GM12878 (cell line): Measurements from ENCODE around the gene NIFK. TPM values are rescaled to one million over a fixed set of nuclear protein-coding genes. Genes with fewer than 3 reads are reported as not detected.
"Not testable (repeated sequence)": the region's sequence is repeated elsewhere in the genome, so short reads cannot be mapped to it uniquely, and the experiment has no call there.

Experiments
- ATAC-seq: fragments of 200-7000 bp; cut with Tn5 transposase; 3 replicates; pipeline ENCODE4 v1.9.1; 2020; ENCODE audit warnings: mild to moderate bottlenecking, moderate library complexity
- BruUV-seq: library from RNA; stranded (reverse); fragments of 400-500 nt; replicated peaks from 2 replicates; lab custom pipeline; 2021; lab: Mats Ljungman, UMichigan
- CTCF ChIA-PET: fragments of 300-600 bp; sonication (Branson Sonifier 250); formaldehyde crosslinking; extraction: SDS; loops from one replicate; lab custom pipeline; 2021; ENCODE audit warnings: inconsistent platforms; lab: Yijun Ruan, JAX
- POLR2A ChIA-PET: fragments of 350-600 bp; formaldehyde crosslinking; extraction: SDS; loops from one replicate; lab custom pipeline; 2021; ENCODE audit warnings: inconsistent platforms; lab: Charles Lee
- RAD21 ChIA-PET: fragments of 300-600 bp; sonication (Branson Sonifier 250); formaldehyde crosslinking; loops from one replicate; lab custom pipeline; 2023; ENCODE audit warnings: antibody characterized with exemption; ENCODE audit not compliant: unreplicated experiment; lab: Charles Lee
- SMC1A ChIA-PET: fragments of 300-600 bp; sonication (Branson Sonifier 250); formaldehyde crosslinking; loops from one replicate; lab custom pipeline; 2023; ENCODE audit not compliant: unreplicated experiment, uncharacterized antibody; lab: Charles Lee
- DNase-seq: peaks from one replicate; pipeline ENCODE4 v3.0.0-alpha.2; 2011; ENCODE audit warnings: low read depth, low spot score
- FAIRE-seq: peaks from 3 replicates; lab custom pipeline; 2011; peaks lifted over from hg19 to GRCh38; lab: Jason Lieb, UNC
- H2AFZ ChIP-seq: 2 replicates; pipeline ENCODE4 v1.6.0; 2011; ENCODE audit warnings: low read depth, low read length, control low read depth; ENCODE audit not compliant: control insufficient read depth
- H3K27ac ChIP-seq: 2 replicates; pipeline ENCODE4 v1.5.1; 2011; ENCODE audit warnings: control low read depth; ENCODE audit not compliant: control insufficient read depth, insufficient read depth
- H3K27me3 ChIP-seq, 2 experiments: replicated peaks in 1 of 2; 2 replicates each; pipeline versions ENCODE4 v1.6.0 to v1.6.1; 2011; ENCODE audit warnings: low read length in 1 of 2; ENCODE audit not compliant: control insufficient read depth in 2 of 2, insufficient read depth in 2 of 2
- H3K36me3 ChIP-seq, 2 experiments: 2 replicates each; pipeline ENCODE4 v1.5.1; 2011; ENCODE audit warnings: low read length in 1 of 2; ENCODE audit not compliant: control insufficient read depth in 2 of 2, insufficient read depth in 2 of 2
- H3K4me1 ChIP-seq: 2 replicates; pipeline ENCODE4 v1.6.1; 2011; ENCODE audit warnings: mild to moderate bottlenecking, low read length, moderate library complexity, mixed read lengths; ENCODE audit not compliant: control insufficient read depth, insufficient read depth
- H3K4me2 ChIP-seq: 2 replicates; pipeline ENCODE4 v1.6.0; 2011; ENCODE audit warnings: control low read depth; ENCODE audit not compliant: control insufficient read depth, insufficient read depth
- H3K4me3 ChIP-seq: fragments of 200-600 bp; sonication (generic); 2 replicates; pipeline ENCODE4 v1.5.1; 2016
- H3K79me2 ChIP-seq: 2 replicates; pipeline ENCODE4 v1.6.0; 2011; ENCODE audit warnings: low read length; ENCODE audit not compliant: control insufficient read depth, insufficient read depth
- H3K9ac ChIP-seq: 2 replicates; pipeline ENCODE4 v1.8.0; 2011; ENCODE audit warnings: low read length, control low read depth, mixed read lengths; ENCODE audit not compliant: control insufficient read depth, insufficient read depth
- H3K9me3 ChIP-seq: replicated peaks from 3 replicates; pipeline ENCODE4 v1.5.1; 2011; ENCODE audit warnings: mild to moderate bottlenecking, low read length; ENCODE audit not compliant: control insufficient read depth, insufficient read depth
- H4K20me1 ChIP-seq: 2 replicates; pipeline ENCODE4 v1.6.0; 2011; ENCODE audit not compliant: control insufficient read depth, insufficient read depth
- E4F1 ChIP-seq: fragments of 450-650 bp; IDR thresholded peaks from 2 replicates; pipeline ENCODE4 v1.6.1; 2018; ENCODE audit warnings: borderline replicate concordance, mild to moderate bottlenecking; ENCODE audit not compliant: partially characterized antibody
- HDAC2 ChIP-seq: fragments of 200-600 bp; sonication (generic); IDR thresholded peaks from 2 replicates; pipeline ENCODE4 v1.6.1; 2017
- POLR2AphosphoS5 ChIP-seq: IDR thresholded peaks from 2 replicates; pipeline ENCODE4 v1.6.1; 2011; ENCODE audit warnings: mild to moderate bottlenecking, low read length, inconsistent platforms
- POU2F2 ChIP-seq: IDR thresholded peaks from 3 replicates; pipeline ENCODE4 v1.6.1; 2011; ENCODE audit warnings: low read depth, mild to moderate bottlenecking, low read length, borderline replicate concordance
- RFX5 ChIP-seq: IDR thresholded peaks from 2 replicates; pipeline ENCODE4 v1.6.1; 2011; ENCODE audit warnings: low read depth, low read length, improper control_type of control experiment
- SRF ChIP-seq, 2 experiments: IDR thresholded peaks; 2 replicates each; pipeline ENCODE4 v1.6.1; 2011; ENCODE audit warnings: low read depth in 2 of 2, low read length in 2 of 2, mild to moderate bottlenecking in 1 of 2, moderate library complexity in 1 of 2
- ZNF274 ChIP-seq: IDR thresholded peaks from one replicate; pipeline ENCODE4 v1.8.0; 2011; ENCODE audit not compliant: insufficient read length, insufficient read depth
- WGBS: methylation state at CpG from one replicate; pipeline ENCODE4 v1.1.6; 2016; ENCODE audit warnings: low lambda C conversion rate; ENCODE audit not compliant: insufficient replicate concordance, insufficient coverage; ENCODE audit errors: missing lambda C conversion rate; 5-methylcytosine and 5-hydroxymethylcytosine counted together
- in situ Hi-C: fragments of 300-500 bp; cut with MboI; formaldehyde crosslinking; loops from 9 replicates; pipeline ENCODE4 v1.14.3; 2018; ENCODE audit warnings: mixed read lengths
- intact Hi-C: fragments of 100-400 bp; cut with micrococcal nuclease; formaldehyde crosslinking; loops from one replicate; pipeline ENCODE4 v1.14.2; 2022; ENCODE audit not compliant: unreplicated experiment
- polyA plus RNA-seq, 11 experiments: library from polyadenylated mRNA; depleted of rRNA in 4 of 11; unstranded in 6 of 11; stranded (reverse) in 5 of 11; fragments of >200 nt; fragmentation: Nextera tagmentation in 4 of 11; fragmentation: Illumina TruSeq in 1 of 11; extraction: Ambion mirVana in 4 of 11; extraction: Trizol in 1 of 11; gene quantifications; 1 replicate in 1 of 11; 2 replicates in 10 of 11; pipeline versions ENCODE4 v1.2.1 to v1.2.3, GENCODE V29; 2011 to 2016; ENCODE audit warnings: inconsistent platforms in 2 of 11, missing spikeins in 2 of 11, low read depth in 1 of 11
- total RNA-seq, 4 experiments: library from RNA; depleted of rRNA in 3 of 4; stranded (reverse); fragments of >200 nt in 3 of 4; fragmentation: Illumina TruSeq in 1 of 4; extraction: Trizol in 1 of 4; gene quantifications; 2 replicates each; pipeline versions ENCODE4 v1.2.1 to v1.2.3, GENCODE V29; 2013 to 2021

NIFK gene
- total and polyA plus RNA-seq, 10 of the 15 experiments (the other 5 are each of a cell fraction or from before 2014, with no cell fraction given): 47.2 to 286 (median 157) TPM

DNA sequence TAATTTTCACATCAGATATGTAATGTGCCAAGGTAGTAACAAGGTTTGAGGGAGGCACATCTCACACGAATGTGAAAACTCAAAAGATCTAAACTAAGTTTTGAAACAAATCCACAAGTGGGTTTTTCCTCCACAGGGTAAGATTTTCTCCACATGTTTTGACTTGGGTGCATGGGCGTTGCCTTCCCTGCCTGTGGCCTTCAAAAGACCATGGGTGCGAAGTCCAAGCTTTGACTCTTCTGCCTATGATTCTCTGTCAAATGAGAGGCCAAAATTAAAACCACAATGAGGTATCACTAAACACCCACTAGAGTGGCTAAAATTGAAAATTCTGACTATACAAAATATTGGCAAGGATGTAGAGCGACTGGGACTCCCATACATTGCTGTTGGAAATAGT, 30.7 kb downstream of the NIFK start (continued):
- TF ChIP-seq POU2F2 (no peak), E4F1 (no peak), POLR2AphosphoS5 (no peak), RFX5 (no peak), HDAC2 (no peak), ZNF274 (no peak)

GRCh38 chr2:121705390-121705789, 31.3 kb downstream of the NIFK start:
- no peaks in the 10 kb centered on the region for H3K36me3 ChIP-seq
- ChIA-PET POLR2A (interaction anchor here (0.6 kb wide), 1 partner anchor 31 kb away, joined by 5 read pairs; the partner anchor contains the start of gene NIFK), RAD21 (interaction anchor here (0.8 kb wide), 1 partner anchor 179 kb away, joined by 3 read pairs; no protein-coding TSS in a partner anchor), CTCF (no interaction called here), SMC1A (interaction anchor here (0.9 kb wide), 1 partner anchor 108 kb away, joined by 3 read pairs; no protein-coding TSS in a partner anchor)
- no peak overlapping the region for H3K9ac ChIP-seq
- WGBS: 39% methylated on average over 8 of the region's 8 CpGs
- no peaks in the 10 kb centered on the region for H3K79me2 ChIP-seq
- no peaks in the 10 kb centered on the region for H4K20me1 ChIP-seq
- in situ Hi-C loops: loop anchor here (25.0 kb wide), 1 partner anchor 618 kb away; no protein-coding TSS in a partner anchor
- H3K9me3 ChIP-seq: no peaks in the 10 kb centered on the region
- H3K4me1 ChIP-seq: peaks cover 4% of the 10 kb centered on the region; the same call in 1 of the 2 replicates
- no peak overlapping the region for H2AFZ ChIP-seq
- no peak for FAIRE-seq
- BruUV-seq: no TSS peak
- intact Hi-C loops: no loop called here
- no peaks in the 10 kb centered on the region for H3K27me3 ChIP-seq
- DNase-seq: no peak
- no peak overlapping the region for H3K4me2 ChIP-seq
- no peak overlapping the region for H3K27ac ChIP-seq
- ATAC-seq: no peak
- no peak for TF ChIP-seq SRF (IDR thresholded peaks at IDR 0.05; ENCODE audit: low read depth in 2 of 2, low read length in 2 of 2)
- TF ChIP-seq, all 136 proteins: peak for 0
- no peak overlapping the region for H3K4me3 ChIP-seq

- H3K27me3 ChIP-seq, H2AFZ ChIP-seq, intact Hi-C loops, H3K4me3 ChIP-seq, H3K79me2 ChIP-seq, H3K9me3 ChIP-seq, H3K9ac ChIP-seq, H3K36me3 ChIP-seq, H4K20me1 ChIP-seq, BruUV-seq, DNase-seq, H3K27ac ChIP-seq, ATAC-seq, H3K4me2 ChIP-seq, FAIRE-seq: not testable (repeated sequence)
- in situ Hi-C loops: loop anchor here (25.0 kb wide), 1 partner anchor 614 kb away; no protein-coding TSS in a partner anchor
- RAD21 ChIA-PET: interaction anchor here (1.2 kb wide), 1 partner anchor 23 kb away, joined by 5 read pairs; no protein-coding TSS in a partner anchor
- SMC1A ChIA-PET: interaction anchor here (1.0 kb wide), 1 partner anchor 173 kb away, joined by 3 read pairs; no protein-coding TSS in a partner anchor
- POLR2A ChIA-PET: interaction anchor here (0.6 kb wide), 1 partner anchor 126 kb away, joined by 10 read pairs; no protein-coding TSS in a partner anchor
- CTCF ChIA-PET: interaction anchor here (0.6 kb wide), 1 partner anchor 102 kb away, joined by 3 read pairs; no protein-coding TSS in a partner anchor
- peaks cover 15% of the 10 kb centered on the region for H3K4me1 ChIP-seq
Observed at GRCh38 chr2:121701761-121702160, 34.9 kb downstream of the NIFK start.
